Measurements from ENCODE around the gene ZNF66.
"Not testable (repeated sequence)": the region's sequence is repeated elsewhere in the genome, so short reads cannot be mapped to it uniquely, and the experiment has no call there.

ZNF66 gene

DNA sequence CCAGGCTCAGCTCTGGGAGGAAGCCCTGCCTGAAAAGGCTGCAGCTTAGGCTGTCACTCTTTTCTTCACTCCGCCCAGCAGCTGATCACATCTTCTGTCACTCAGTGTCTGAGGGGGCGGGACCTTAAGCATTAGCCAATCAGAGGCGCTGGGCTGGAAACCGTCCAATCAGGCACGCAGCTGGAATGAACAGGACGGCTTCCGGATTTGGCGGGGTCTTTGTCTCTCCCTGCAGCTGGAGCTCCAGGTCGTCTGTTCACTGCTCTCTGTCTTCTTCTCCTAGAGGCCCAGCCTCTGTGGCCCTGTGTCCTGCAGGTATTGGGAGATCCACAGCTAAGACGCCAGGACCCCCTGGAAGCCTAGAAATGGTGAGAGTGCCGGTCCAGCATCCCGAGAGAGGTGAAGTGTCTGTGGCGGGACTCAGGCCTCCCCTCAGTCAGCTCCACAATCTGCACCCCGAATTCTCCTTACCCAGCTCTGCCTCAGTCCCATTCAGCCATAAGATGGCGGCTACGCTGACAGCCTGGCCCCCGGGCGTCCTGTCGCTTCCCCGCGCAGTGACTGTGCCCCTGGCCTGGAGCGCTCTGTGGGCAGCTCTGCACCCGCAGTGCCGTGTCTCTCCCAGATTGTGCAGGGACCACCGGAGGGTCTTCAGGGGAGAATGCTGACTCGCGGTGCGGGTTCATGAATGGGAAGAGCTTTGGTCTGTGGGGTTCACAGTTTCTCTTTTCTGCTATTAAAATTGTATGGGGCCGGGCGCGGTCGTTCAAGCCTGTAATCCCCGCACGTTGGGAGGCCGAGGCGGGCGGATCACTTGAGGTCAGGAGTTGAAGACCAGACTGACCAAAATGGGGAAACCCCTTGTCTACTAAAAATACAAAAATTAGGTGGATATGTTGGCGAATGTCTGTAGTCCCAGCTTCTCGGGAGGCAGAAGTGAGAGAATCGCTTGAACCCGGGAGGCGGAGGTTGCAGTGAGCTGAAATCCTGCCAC lies at the start of gene ZNF66:
ZNF66 (plus strand) TSS at position 222 of the 994 bp plus-strand sequence; CDS start at position 366, 144 bp downstream.
- Histone ChIP-seq H3K27ac (peak within 1 kb of the TSS; percentile 58 to 62), H3K36me3 (peaks cover 0 to 3% (median 0%) of the 10 kb centered on the region in 3 donors), H3K27me3 (no peaks in the 10 kb centered on the region), H3K9me3 (no peaks in the 10 kb centered on the region), H3K4me1 (peaks cover 0 to 5% (median 0%) of the 10 kb centered on the region in 4 donors), H3K4me3 (peak within 1 kb of the TSS; percentile 73 to 87)
- DNase-seq, result peak; percentile 98 to 99
- TF ChIP-seq, protein P1, sequence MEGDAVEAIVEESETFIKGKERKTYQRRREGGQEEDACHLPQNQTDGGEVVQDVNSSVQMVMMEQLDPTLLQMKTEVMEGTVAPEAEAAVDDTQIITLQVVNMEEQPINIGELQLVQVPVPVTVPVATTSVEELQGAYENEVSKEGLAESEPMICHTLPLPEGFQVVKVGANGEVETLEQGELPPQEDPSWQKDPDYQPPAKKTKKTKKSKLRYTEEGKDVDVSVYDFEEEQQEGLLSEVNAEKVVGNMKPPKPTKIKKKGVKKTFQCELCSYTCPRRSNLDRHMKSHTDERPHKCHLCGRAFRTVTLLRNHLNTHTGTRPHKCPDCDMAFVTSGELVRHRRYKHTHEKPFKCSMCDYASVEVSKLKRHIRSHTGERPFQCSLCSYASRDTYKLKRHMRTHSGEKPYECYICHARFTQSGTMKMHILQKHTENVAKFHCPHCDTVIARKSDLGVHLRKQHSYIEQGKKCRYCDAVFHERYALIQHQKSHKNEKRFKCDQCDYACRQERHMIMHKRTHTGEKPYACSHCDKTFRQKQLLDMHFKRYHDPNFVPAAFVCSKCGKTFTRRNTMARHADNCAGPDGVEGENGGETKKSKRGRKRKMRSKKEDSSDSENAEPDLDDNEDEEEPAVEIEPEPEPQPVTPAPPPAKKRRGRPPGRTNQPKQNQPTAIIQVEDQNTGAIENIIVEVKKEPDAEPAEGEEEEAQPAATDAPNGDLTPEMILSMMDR (IDR thresholded peaks at IDR 0.05), result no peak
- intact Hi-C loops (cut with DNase I; ENCODE audit: low total_unique reads), result loop anchor here (10.0 kb wide), 1 partner anchor 112 kb away; the partner anchor contains the start of gene ZNF626

DNA sequence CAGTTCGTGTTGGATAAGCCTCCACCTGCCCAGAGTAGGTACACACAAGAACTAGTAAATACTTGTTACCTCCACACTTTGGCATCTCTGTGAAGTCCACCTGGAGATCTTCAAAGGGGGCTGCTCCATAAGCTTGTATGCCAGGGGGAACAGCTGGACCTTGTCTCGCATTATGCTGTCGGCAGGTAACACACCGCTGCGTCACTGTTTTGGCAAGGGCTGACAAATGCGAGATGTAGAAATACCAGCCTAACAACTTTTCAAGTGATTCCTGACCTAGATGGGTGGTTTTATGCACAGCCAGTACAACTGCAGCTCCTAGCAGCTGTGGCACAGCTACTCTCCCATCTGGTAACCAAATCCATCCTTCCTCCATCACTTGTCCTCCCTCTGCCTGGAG lies 25.9 kb upstream of the ZNF66 start:
- intact Hi-C loops (cut with DNase I; ENCODE audit: low total_unique reads); H3K36me3 ChIP-seq; DNase-seq; H3K9me3 ChIP-seq; H3K4me3 ChIP-seq; H3K4me1 ChIP-seq; H3K27me3 ChIP-seq; H3K27ac ChIP-seq: not testable (repeated sequence)

DNA sequence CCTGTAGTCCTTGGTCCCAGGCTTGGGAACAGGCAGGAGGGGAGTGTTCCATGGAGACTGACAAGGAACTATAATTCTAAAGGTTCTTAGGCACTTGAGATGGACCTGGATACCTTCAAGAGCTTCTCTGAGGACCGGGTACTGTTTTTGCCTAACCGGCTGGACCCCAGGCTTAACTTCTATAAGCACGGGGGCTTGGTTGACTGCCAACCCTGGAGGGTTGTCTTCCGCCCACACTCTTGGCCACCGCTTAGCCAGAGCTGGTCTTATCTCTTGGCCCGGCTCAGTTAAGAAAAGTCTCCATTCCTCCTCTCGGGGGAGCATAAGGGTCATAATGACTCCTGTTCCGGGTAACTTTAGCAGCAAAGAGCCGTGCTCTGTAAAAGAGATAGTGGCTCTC lies 23.8 kb upstream of the ZNF66 start:
- DNase-seq; H3K27ac ChIP-seq; intact Hi-C loops (cut with DNase I; ENCODE audit: low total_unique reads): not testable (repeated sequence)

DNA sequence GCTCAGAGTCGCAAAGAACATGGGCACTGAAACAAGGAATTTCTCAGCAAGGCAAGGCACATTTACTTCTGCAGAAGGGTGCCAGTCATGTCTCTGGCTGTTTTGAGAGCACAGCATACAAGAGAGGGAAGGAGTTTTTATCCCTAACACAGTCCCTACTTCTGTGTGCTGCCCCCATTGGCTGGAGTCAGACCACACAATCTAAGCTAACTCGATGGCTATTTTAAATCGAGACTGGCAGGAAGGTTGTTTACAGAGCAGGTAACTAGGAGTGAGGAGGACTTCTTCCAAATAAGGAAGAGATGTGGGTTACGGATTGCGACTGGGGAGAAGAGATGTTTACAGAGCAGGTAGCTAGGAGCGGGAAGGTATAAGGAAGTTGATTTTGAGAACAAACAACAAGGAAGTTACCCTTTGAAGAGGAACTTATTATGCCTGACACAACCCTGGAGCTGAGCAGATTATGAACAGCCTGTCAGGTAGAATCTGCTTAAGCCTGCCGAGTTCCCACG lies 6.8 kb upstream of the ZNF66 start:
- intact Hi-C loops (cut with DNase I; ENCODE audit: low total_unique reads); H3K27ac ChIP-seq: not testable (repeated sequence)

More for the DNA sequence above, 23.8 kb upstream of the ZNF66 start:
- not testable (repeated sequence) for H3K4me3 ChIP-seq, H3K4me1 ChIP-seq, H3K27me3 ChIP-seq, H3K36me3 ChIP-seq, H3K9me3 ChIP-seq

DNA sequence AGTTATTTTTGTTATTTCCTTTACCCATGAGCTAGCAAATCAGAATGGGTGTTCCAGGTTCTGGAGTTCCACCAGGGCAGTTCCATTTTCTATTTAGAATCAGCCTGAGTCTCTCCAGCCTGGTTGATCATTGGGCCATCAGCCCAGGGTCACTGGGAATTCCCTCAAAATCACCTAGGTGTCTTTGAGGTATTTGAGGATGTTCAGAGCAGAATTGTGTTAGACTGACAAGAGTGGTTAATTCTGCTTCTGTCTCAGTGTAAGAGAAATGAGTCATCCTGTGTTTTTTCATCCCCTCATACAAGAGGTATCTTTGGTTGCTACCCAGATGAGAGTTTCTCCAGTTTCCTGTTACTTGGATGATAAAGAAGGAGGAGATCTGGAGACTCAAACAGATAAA lies 11.7 kb downstream of the ZNF66 start:
- intact Hi-C loops (cut with DNase I; ENCODE audit: low total_unique reads), result no loop called here
- Histone ChIP-seq H3K4me3 (no peak overlapping the region), H3K36me3 (peaks cover 9 to 18% (median 17%) of the 10 kb centered on the region in 3 donors), H3K4me1 (no peaks in the 10 kb centered on the region), H3K9me3 (peaks cover 0 to 3% (median 0%) of the 10 kb centered on the region in 3 donors), H3K27ac (no peak overlapping the region), H3K27me3 (no peaks in the 10 kb centered on the region)
- TF ChIP-seq, protein P1 (IDR thresholded peaks at IDR 0.05), result no peak
- no peak for DNase-seq

More for the DNA sequence above, 6.8 kb upstream of the ZNF66 start:
- not testable (repeated sequence) for DNase-seq, H3K4me3 ChIP-seq, H3K36me3 ChIP-seq, H3K4me1 ChIP-seq, H3K9me3 ChIP-seq, H3K27me3 ChIP-seq

DNA sequence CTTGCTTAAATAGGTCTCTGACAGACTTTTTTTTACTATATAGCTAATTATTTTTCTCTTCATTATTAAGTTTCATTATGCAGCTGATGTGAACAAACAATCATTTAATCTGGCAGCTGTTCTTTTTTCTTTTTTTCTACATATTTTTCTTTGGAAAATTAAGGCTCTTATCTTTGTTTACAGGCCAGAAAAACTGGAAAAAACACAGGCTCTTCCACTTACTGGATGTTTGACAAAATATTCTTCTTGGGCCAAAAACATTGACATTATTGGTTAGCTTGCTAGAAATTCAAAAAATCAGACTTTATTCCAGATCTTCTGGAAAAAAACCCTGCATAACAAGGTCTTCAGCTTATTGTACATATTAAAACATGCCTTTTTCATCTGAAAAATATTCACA lies 15.7 kb downstream of the ZNF66 start:
- DNase-seq, result no peak
- Histone ChIP-seq H3K27ac (no peak overlapping the region), H3K4me1 (no peaks in the 10 kb centered on the region), H3K27me3 (no peaks in the 10 kb centered on the region), H3K4me3 (no peak overlapping the region), H3K36me3 (peaks cover 15 to 30% (median 21%) of the 10 kb centered on the region in 3 donors), H3K9me3 (peaks cover 0 to 10% (median 0%) of the 10 kb centered on the region in 3 donors)
- intact Hi-C loops (cut with DNase I; ENCODE audit: low total_unique reads), result no loop called here
- TF ChIP-seq, protein P1 (IDR thresholded peaks at IDR 0.05), result no peak

DNA sequence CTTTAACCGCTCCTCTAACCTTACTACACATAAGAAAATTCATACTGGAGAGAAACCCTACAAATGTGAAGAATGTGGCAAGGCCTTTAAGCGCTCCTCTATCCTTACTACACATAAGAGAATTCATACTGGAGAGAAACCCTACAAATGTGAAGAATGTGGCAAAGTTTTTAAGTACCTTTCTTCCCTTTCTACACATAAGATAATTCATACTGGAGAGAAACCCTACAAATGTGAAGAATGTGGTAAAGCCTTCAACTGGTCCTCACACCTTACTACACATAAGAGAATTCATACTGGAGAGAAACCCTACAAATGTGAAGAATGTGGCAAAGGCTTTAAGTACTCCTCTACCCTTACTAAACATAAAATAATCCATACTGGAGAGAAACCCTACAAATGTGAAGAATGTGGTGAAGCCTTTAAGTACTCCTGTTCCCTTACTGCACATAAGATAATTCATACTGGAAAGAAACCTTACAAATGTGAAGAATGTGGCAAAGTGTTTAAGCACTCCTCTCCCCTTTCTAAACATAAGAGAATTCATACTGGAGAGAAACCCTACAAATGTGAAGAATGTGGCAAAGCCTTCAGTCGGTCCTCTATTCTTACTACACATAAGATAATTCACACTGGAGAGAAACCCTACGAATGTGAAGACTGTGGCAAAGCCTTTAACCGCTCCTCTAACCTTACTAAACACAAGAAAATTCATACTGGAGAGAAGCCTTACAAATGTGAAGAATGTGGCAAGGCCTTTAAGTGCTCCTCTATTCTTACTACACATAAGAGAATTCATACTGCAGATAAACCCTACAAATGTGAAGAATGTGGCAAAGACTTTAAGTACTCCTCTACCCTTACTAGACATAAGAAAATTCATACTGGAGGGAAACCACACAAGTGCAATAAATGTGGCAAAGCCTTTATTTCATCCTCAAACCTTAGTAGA lies 30.5 kb downstream of the ZNF66 start:
- H3K27me3 ChIP-seq; DNase-seq; H3K4me3 ChIP-seq; H3K27ac ChIP-seq; H3K4me1 ChIP-seq; intact Hi-C loops (cut with DNase I; ENCODE audit: low total_unique reads): not testable (repeated sequence)
- Histone ChIP-seq H3K9me3 (peaks cover 4 to 83% (median 48%) of the 10 kb centered on the region in 3 donors), H3K36me3 (peaks cover 17 to 64% (median 50%) of the 10 kb centered on the region in 3 donors)

Measured in tibial artery (tissue), 4 donors.